Upper lobe of right lung (tissue), 1 donor: Measurements from ENCODE around the gene ARHGAP24. TPM values are rescaled to one million over a fixed set of nuclear protein-coding genes. Genes with fewer than 3 reads are reported as not detected.

Experiments used
- ATAC-seq: fragments of 200-7000 bp; cut with Tn5 transposase; one replicate; pipeline ENCODE4 v1.9.1; 2020; ENCODE audit warnings: mild to moderate bottlenecking, moderate library complexity
- DNase-seq: peaks from one replicate; pipeline ENCODE4 v3.0.0-alpha.2; 2020
- H3K27ac ChIP-seq: fragments of 200-600 bp; one replicate; pipeline ENCODE4 v1.8.0; 2022
- H3K27me3 ChIP-seq: fragments of 200-600 bp; one replicate; pipeline ENCODE4 v1.8.0; 2022; ENCODE audit warnings: mild to moderate bottlenecking
- H3K36me3 ChIP-seq: fragments of 200-600 bp; one replicate; pipeline ENCODE4 v1.8.0; 2022
- H3K4me1 ChIP-seq: fragments of 200-600 bp; one replicate; pipeline ENCODE4 v1.8.0; 2022
- H3K4me3 ChIP-seq: fragments of 200-600 bp; one replicate; pipeline ENCODE4 v1.8.0; 2022; ENCODE audit warnings: mild to moderate bottlenecking
- H3K9me3 ChIP-seq: fragments of 200-600 bp; one replicate; pipeline ENCODE4 v1.8.0; 2022
- CTCF ChIP-seq: fragments of 200-600 bp; IDR thresholded peaks from one replicate; pipeline ENCODE4 v1.8.0; 2022; ENCODE audit warnings: antibody characterized with exemption
- intact Hi-C: fragments of 100-400 bp; cut with DNase I; formaldehyde crosslinking; loops from one replicate; pipeline ENCODE4 v1.11.0; 2022
- total RNA-seq: library from RNA; stranded (reverse); fragmentation: NEBNext Ultra II Directional; extraction: Animal tissue kit (Norgen Biotek cat#: 25700); gene quantifications from one replicate; pipeline ENCODE4 v1.2.1, GENCODE V29; 2021
- donor health status: DM: no; HTN: yes; CAD: no; lungs with severe emphysema.

Gene ARHGAP24
- total RNA-seq, 1 donor from 2014 or later: 29.8 TPM

- intact Hi-C loops: no loop called here
- no peak for DNase-seq
- Histone ChIP-seq H3K4me3 (no peak overlapping the region), H3K27ac (no peak overlapping the region), H3K36me3 (no peaks in the 10 kb centered on the region), H3K9me3 (no peaks in the 10 kb centered on the region), H3K4me1 (no peaks in the 10 kb centered on the region), H3K27me3 (no peaks in the 10 kb centered on the region)
- no peak for TF ChIP-seq CTCF
- peak; percentile 36 for ATAC-seq
Measured at GRCh38 chr4:85557016-85557901, 82.3 kb downstream of the ARHGAP24 start.

GRCh38 chr4:85565761-85566480 is 91.0 kb downstream of the ARHGAP24 start:
- DNase-seq (no peak), ATAC-seq (no peak)
- intact Hi-C loops: no loop called here
- TF ChIP-seq CTCF: no peak
- no peaks in the 10 kb centered on the region for H3K9me3 ChIP-seq
- no peak overlapping the region for H3K27ac ChIP-seq
- H3K36me3 ChIP-seq: no peaks in the 10 kb centered on the region
- no peak overlapping the region for H3K4me3 ChIP-seq
- no peaks in the 10 kb centered on the region for H3K4me1 ChIP-seq
- no peaks in the 10 kb centered on the region for H3K27me3 ChIP-seq

- intact Hi-C loops: no loop called here
- Histone ChIP-seq H3K36me3 (no peaks in the 10 kb centered on the region), H3K4me3 (no peak overlapping the region), H3K27me3 (no peaks in the 10 kb centered on the region), H3K4me1 (no peaks in the 10 kb centered on the region), H3K9me3 (no peaks in the 10 kb centered on the region), H3K27ac (no peak overlapping the region)
- no peak for TF ChIP-seq CTCF
- DNase-seq: no peak
- ATAC-seq: no peak
Measured at GRCh38 chr4:85569730-85570299, 94.9 kb downstream of the ARHGAP24 start.

GRCh38 chr4:85570388-85570787 is 95.4 kb downstream of the ARHGAP24 start:
- TF ChIP-seq CTCF: no peak
- Histone ChIP-seq H3K36me3 (no peaks in the 10 kb centered on the region), H3K4me1 (no peaks in the 10 kb centered on the region), H3K27ac (no peak overlapping the region), H3K27me3 (no peaks in the 10 kb centered on the region), H3K4me3 (no peak overlapping the region), H3K9me3 (no peaks in the 10 kb centered on the region)
- no peak for DNase-seq
- no peak for ATAC-seq
- intact Hi-C loops: no loop called here

GRCh38 chr4:85571008-85571407 is 96.1 kb downstream of the ARHGAP24 start:
- intact Hi-C loops: no loop called here
- no peak overlapping the region for H3K4me3 ChIP-seq
- H3K9me3 ChIP-seq: no peaks in the 10 kb centered on the region
- TF ChIP-seq CTCF: no peak
- no peaks in the 10 kb centered on the region for H3K4me1 ChIP-seq
- no peak for ATAC-seq
- no peaks in the 10 kb centered on the region for H3K27me3 ChIP-seq
- no peak overlapping the region for H3K27ac ChIP-seq
- DNase-seq: no peak
- H3K36me3 ChIP-seq: no peaks in the 10 kb centered on the region
